ENCODE results near the gene IL32.
A peak's percentile ranks its signal among the peaks of the same experiment; 100 is the strongest.

Gene IL32

DNA sequence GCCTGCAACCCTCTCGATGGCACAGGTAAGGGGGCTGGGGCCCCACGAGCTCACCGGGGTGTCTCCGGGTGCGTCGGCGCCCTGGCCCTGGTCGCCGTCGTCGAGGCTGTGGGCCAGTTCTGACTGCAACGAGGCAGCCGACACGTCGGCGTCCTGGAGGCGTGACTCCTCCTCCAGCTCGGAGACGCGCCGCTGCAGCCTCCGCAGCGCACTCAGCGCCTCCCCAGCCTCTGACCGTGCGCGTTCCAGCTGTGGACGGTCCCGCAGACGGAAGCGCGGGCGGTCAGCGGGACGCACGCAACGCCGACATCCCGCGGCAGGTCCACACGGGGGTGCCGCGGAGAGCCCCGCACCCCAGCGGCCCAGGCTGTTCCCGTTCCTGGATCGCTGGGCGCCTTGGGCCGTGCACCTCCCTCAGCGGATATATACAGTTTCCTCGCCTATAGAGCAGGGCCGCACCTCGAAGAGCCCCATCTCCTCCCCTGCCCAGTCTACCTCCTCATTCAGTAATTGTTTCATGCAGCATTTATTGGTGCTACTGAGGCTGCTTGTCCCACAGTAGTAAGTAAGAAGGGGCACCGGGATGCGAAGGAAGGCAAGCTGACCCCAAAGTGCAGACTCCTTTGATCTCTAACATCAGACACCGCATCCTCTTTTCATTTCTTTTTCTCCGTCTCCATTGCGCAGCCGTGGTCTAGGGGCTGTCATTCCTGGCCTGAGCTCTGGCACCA, 35.8 kb upstream of the IL32 start:
- H3K9ac ChIP-seq (ENCODE audit: low read length), result no peak overlapping the region
- H3K27me3 ChIP-seq (ENCODE audit: insufficient read depth, low read length), result peaks cover 12% of the 10 kb centered on the region
- no peak overlapping the region for H3K27ac ChIP-seq (ENCODE audit: low read depth, low read length, poor library complexity, severe bottlenecking)
- peaks cover 11% of the 10 kb centered on the region for H3K36me3 ChIP-seq (ENCODE audit: insufficient read depth, low read length)
- no peak overlapping the region for H2AFZ ChIP-seq (ENCODE audit: low read length)
- H3K4me2 ChIP-seq (ENCODE audit: low read length), result peak overlapping the region; percentile 16; the same call in 1 of the 2 replicates
- no peak overlapping the region for H3K4me3 ChIP-seq (ENCODE audit: low read depth, low read length, poor library complexity, severe bottlenecking)
- H3K9me3 ChIP-seq (ENCODE audit: low read length), result no peaks in the 10 kb centered on the region
- no peaks in the 10 kb centered on the region for H3K9me2 ChIP-seq (ENCODE audit: low read depth, low read length)
- H3K4me1 ChIP-seq (ENCODE audit: insufficient read depth, low read length, severe bottlenecking), result peaks cover 4% of the 10 kb centered on the region
- H3F3A ChIP-seq (ENCODE audit: insufficient read depth, low read length), result no peaks in the 10 kb centered on the region
- TF ChIP-seq, protein P1, sequence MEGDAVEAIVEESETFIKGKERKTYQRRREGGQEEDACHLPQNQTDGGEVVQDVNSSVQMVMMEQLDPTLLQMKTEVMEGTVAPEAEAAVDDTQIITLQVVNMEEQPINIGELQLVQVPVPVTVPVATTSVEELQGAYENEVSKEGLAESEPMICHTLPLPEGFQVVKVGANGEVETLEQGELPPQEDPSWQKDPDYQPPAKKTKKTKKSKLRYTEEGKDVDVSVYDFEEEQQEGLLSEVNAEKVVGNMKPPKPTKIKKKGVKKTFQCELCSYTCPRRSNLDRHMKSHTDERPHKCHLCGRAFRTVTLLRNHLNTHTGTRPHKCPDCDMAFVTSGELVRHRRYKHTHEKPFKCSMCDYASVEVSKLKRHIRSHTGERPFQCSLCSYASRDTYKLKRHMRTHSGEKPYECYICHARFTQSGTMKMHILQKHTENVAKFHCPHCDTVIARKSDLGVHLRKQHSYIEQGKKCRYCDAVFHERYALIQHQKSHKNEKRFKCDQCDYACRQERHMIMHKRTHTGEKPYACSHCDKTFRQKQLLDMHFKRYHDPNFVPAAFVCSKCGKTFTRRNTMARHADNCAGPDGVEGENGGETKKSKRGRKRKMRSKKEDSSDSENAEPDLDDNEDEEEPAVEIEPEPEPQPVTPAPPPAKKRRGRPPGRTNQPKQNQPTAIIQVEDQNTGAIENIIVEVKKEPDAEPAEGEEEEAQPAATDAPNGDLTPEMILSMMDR (IDR thresholded peaks at IDR 0.05; ENCODE audit: low read length), result no peak
- no peak; the same call in 1 of the 2 replicates for TF ChIP-seq EZH2 (IDR thresholded peaks at IDR 0.05; ENCODE audit: borderline replicate concordance, low read length)
- no peaks in the 10 kb centered on the region for H4K20me1 ChIP-seq (ENCODE audit: insufficient read depth, low read length)
- no peaks in the 10 kb centered on the region for H3K79me2 ChIP-seq (ENCODE audit: insufficient read depth, low read length)

DNA sequence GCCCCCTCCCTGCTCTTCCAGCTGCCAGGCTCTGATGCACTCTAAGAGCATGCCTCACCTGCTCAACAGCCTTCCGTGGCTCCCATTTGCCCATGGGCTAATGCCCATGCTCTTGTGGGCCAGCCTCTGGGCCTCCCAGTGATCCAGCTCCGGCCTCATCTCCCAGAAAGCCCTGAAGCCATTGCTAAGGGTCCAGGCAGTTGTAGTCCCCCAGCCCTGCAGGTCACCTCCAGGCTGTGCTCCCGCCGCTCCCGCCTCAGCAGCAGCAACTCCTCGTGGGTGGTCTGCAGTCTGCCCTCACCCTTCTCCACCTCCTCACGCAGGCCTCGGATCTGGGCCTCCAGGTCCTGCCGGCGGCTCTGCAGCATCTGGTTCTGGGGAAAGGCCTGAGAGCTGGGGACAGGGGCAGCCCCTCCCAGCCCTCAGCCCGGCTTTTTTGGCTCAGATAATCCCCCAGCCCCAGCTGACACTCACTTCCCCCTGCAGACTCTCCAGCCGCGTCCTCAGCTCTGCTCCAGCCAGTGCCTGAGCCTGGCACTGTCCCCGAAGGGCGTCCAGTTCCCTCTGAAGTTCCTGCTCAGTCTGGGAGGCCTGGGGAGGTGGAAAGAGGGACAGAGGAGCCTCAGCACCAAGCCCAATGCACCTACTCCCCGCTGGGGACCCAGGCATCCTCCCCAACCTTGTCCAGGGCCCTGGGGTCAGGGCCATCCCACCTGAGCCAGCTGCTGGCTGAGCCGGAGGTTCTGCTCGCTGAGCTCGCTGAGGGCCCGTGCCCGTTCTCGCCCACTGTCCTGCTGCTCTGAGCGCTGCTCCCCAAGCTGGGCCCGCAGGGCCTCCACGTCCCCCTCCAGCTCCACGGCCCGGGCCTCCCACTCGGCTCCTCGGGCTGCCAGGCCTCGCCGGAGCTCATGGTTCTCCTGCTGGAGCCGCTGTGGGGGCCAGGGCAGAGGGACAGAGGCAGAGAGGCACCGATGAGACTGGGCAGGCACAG, 34.9 kb upstream of the IL32 start:
- no peaks in the 10 kb centered on the region for H4K20me1 ChIP-seq (ENCODE audit: insufficient read depth, low read length)
- H2AFZ ChIP-seq (ENCODE audit: low read length), result no peak overlapping the region
- TF ChIP-seq, protein P1 (IDR thresholded peaks at IDR 0.05; ENCODE audit: low read length), result no peak
- no peak for TF ChIP-seq EZH2 (IDR thresholded peaks at IDR 0.05; ENCODE audit: borderline replicate concordance, low read length)
- H3F3A ChIP-seq (ENCODE audit: insufficient read depth, low read length), result no peaks in the 10 kb centered on the region
- H3K4me3 ChIP-seq (ENCODE audit: low read depth, low read length, poor library complexity, severe bottlenecking), result no peak overlapping the region
- H3K27ac ChIP-seq (ENCODE audit: low read depth, low read length, poor library complexity, severe bottlenecking), result no peak overlapping the region
- H3K9ac ChIP-seq (ENCODE audit: low read length), result no peak overlapping the region
- H3K79me2 ChIP-seq (ENCODE audit: insufficient read depth, low read length), result no peaks in the 10 kb centered on the region
- no peaks in the 10 kb centered on the region for H3K9me3 ChIP-seq (ENCODE audit: low read length)
- peaks cover 12% of the 10 kb centered on the region for H3K27me3 ChIP-seq (ENCODE audit: insufficient read depth, low read length)
- H3K36me3 ChIP-seq (ENCODE audit: insufficient read depth, low read length), result peaks cover 11% of the 10 kb centered on the region
- no peaks in the 10 kb centered on the region for H3K9me2 ChIP-seq (ENCODE audit: low read depth, low read length)
- no peak overlapping the region for H3K4me2 ChIP-seq (ENCODE audit: low read length)
- peaks cover 4% of the 10 kb centered on the region for H3K4me1 ChIP-seq (ENCODE audit: insufficient read depth, low read length, severe bottlenecking)

DNA sequence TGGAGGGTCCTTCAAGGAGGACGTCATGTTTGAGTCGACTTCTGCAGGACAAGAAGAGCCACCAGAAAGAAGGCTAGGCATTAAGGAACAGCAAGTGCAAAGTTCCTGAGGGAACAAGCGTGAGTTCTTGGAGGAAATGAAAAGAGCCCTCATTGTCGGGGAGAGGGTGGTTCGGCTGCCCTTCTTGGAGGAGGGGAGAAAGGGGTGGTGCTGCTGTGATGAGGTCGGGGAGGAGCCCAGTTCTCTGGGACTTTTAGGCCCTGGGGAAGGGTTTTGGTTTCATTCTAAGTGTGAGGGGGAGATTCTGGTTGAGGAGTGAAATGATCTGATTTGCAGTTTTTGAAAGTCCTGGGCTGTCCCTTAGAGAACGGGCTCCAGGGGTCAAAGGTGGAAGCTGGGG, 32.8 kb upstream of the IL32 start:
- no peaks in the 10 kb centered on the region for H3K9me3 ChIP-seq (ENCODE audit: low read length)
- no peak overlapping the region for H3K4me3 ChIP-seq (ENCODE audit: low read depth, low read length, poor library complexity, severe bottlenecking)
- H3K4me2 ChIP-seq (ENCODE audit: low read length), result no peak overlapping the region
- H3K27ac ChIP-seq (ENCODE audit: low read depth, low read length, poor library complexity, severe bottlenecking), result no peak overlapping the region
- H3K9me2 ChIP-seq (ENCODE audit: low read depth, low read length), result no peaks in the 10 kb centered on the region
- H3K36me3 ChIP-seq (ENCODE audit: insufficient read depth, low read length), result no peaks in the 10 kb centered on the region
- no peak overlapping the region for H3K9ac ChIP-seq (ENCODE audit: low read length)
- H3K27me3 ChIP-seq (ENCODE audit: insufficient read depth, low read length), result peaks cover 12% of the 10 kb centered on the region
- H3K4me1 ChIP-seq (ENCODE audit: insufficient read depth, low read length, severe bottlenecking), result peaks cover 4% of the 10 kb centered on the region
- H4K20me1 ChIP-seq (ENCODE audit: insufficient read depth, low read length), result no peaks in the 10 kb centered on the region
- H2AFZ ChIP-seq (ENCODE audit: low read length), result no peak overlapping the region
- TF ChIP-seq, protein P1 (IDR thresholded peaks at IDR 0.05; ENCODE audit: low read length), result no peak
- TF ChIP-seq EZH2 (IDR thresholded peaks at IDR 0.05; ENCODE audit: borderline replicate concordance, low read length), result no peak
- H3F3A ChIP-seq (ENCODE audit: insufficient read depth, low read length), result no peaks in the 10 kb centered on the region
- no peaks in the 10 kb centered on the region for H3K79me2 ChIP-seq (ENCODE audit: insufficient read depth, low read length)
